Measurements from ENCODE around the gene ZSCAN16. TPM values are rescaled to one million over a fixed set of nuclear protein-coding genes. Genes with fewer than 3 reads are reported as not detected.
A peak's percentile ranks its signal among the peaks of the same experiment; 100 is the strongest.

The ZSCAN16 gene
- total and polyA plus RNA-seq, 10 donors, result 6.2 to 11.7 (median 8.7) TPM

DNA sequence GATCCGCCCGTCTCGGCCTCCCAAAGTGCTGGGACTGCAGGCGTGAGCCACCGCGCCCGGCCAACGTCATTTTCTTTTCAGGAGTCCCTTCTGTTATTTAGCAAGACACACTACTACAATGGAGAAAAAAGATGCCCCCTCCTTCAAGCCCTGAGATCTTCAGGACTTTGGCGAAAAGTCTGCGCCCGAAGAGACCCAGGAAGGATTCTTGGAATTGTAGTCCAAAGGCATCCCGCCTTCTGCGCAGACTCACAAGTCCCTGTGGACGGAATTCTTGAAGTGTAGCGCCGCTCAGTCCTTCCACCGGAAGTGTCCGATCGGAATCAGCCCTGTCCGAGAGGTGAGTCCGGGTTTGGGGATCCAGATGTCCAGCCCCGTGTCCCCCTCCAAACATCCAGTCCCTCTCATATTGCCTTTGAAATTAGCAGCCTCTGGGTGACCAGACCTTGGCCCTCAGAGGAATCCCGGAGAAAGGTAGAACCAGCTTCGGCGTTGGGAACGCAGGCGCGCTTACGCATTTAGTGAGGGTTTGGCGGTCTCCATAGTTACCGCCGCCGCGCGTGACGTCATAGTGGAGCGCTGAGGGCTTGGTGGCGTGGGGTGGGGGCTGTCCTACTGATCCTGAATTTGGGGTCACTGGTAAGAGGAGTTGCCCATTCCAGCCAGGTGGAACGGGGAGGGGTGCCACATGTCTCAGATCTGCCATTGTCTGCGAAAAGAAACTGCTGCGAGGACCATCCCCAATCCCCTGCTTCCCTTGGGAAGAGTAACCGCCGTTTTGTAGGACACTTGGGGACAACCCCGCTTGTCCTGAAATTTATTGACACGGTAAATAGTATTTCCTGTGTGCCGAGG is 43.6 kb upstream of the ZSCAN16 start:
- DNase-seq, result peak; percentile 95
- Histone ChIP-seq H3K27me3 (replicated peaks in 1 of 7) (no peaks in the 10 kb centered on the region), H3K9me3 (no peaks in the 10 kb centered on the region), H3K27ac (peak overlapping the region; percentile 77 to 95 (median 85)), H3K36me3 (peaks cover 0 to 10% (median 6%) of the 10 kb centered on the region in 6 donors), H3K4me3 (peak overlapping the region; percentile 68 to 94 (median 77)), H3K4me1 (peaks cover 2 to 24% (median 17%) of the 10 kb centered on the region in 6 donors)
- 0 to 1% (median 1%) methylated on average over 38 to 46 of the region's 46 CpGs for WGBS, 5 donors
- intact Hi-C loops (cut with DNase I; ENCODE audit: low total_unique reads), result no loop called here
- peak; percentile 58 to 92 (median 81) for TF ChIP-seq POLR2AphosphoS5 (IDR thresholded peaks at IDR 0.05)
- TF ChIP-seq POLR2A (IDR thresholded peaks at IDR 0.05), result no peak
- TF ChIP-seq CTCF (IDR thresholded peaks at IDR 0.05 in 8 of 11, conservative IDR thresholded peaks at IDR 0.05 in 3 of 11), result peak in 1 of 11 experiments; percentile 11

DNA sequence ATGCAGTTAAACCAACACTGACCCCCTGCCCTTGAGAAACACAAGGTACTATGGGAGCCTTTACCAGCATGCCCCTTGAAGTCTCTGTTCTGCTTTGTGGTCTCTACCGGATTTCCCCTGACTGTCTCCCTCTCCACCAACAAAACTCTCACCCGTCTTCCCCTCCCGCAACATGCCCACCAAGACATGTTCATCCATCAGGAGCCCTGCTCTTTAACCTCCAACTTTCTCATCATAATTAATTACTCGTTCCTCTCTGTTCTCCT is 43.0 kb upstream of the ZSCAN16 start:
- H3K4me3 ChIP-seq, result peak overlapping the region; percentile 68 to 94 (median 77)
- H3K4me1 ChIP-seq, result peaks cover 2 to 24% (median 17%) of the 10 kb centered on the region in 6 donors
- TF ChIP-seq POLR2A (IDR thresholded peaks at IDR 0.05) (no peak), POLR2AphosphoS5 (IDR thresholded peaks at IDR 0.05) (no peak), CTCF (IDR thresholded peaks at IDR 0.05 in 8 of 11, conservative IDR thresholded peaks at IDR 0.05 in 3 of 11) (no peak)
- H3K27me3 ChIP-seq (replicated peaks in 1 of 7), result no peaks in the 10 kb centered on the region
- peaks cover 0 to 2% (median 0%) of the 10 kb centered on the region in 8 donors for H3K9me3 ChIP-seq
- no peak for DNase-seq
- peak overlapping the region; percentile 77 to 95 (median 85) for H3K27ac ChIP-seq
- WGBS, 5 donors, result 1 to 10% (median 7%) methylated on average over 4 of the region's 4 CpGs
- peaks cover 0 to 14% (median 9%) of the 10 kb centered on the region in 6 donors for H3K36me3 ChIP-seq
- intact Hi-C loops (cut with DNase I; ENCODE audit: low total_unique reads), result no loop called here

DNA sequence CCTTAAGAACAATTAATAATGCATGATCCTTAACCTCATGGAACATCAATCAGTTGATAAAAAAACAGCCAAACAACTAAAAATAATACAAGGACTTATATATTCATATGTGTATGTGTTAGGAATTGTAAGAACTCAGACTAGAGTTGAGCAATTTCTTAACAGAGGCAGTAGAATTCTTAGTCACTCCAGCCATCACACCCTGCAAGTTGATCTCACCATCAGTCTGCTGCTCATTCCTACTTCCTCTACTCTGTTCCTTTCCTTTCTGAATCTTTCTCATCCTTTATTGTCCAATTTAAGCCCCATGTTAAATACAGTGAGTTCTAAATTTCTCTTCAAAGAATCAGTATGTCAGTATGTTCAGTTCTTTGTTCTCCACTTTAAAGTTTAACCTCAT is 41.5 kb upstream of the ZSCAN16 start:
- no peaks in the 10 kb centered on the region for H3K27me3 ChIP-seq (replicated peaks in 1 of 7)
- H3K9me3 ChIP-seq, result peaks cover 0 to 17% (median 10%) of the 10 kb centered on the region in 8 donors
- no peak for DNase-seq
- peaks cover 0 to 29% (median 18%) of the 10 kb centered on the region in 6 donors for H3K36me3 ChIP-seq
- no peak overlapping the region for H3K4me3 ChIP-seq
- H3K4me1 ChIP-seq, result peaks cover 2 to 24% (median 17%) of the 10 kb centered on the region in 6 donors
- intact Hi-C loops (cut with DNase I; ENCODE audit: low total_unique reads), result no loop called here
- TF ChIP-seq POLR2AphosphoS5 (IDR thresholded peaks at IDR 0.05) (no peak), CTCF (IDR thresholded peaks at IDR 0.05 in 8 of 11, conservative IDR thresholded peaks at IDR 0.05 in 3 of 11) (no peak), POLR2A (IDR thresholded peaks at IDR 0.05) (no peak)
- no peak overlapping the region for H3K27ac ChIP-seq

DNA sequence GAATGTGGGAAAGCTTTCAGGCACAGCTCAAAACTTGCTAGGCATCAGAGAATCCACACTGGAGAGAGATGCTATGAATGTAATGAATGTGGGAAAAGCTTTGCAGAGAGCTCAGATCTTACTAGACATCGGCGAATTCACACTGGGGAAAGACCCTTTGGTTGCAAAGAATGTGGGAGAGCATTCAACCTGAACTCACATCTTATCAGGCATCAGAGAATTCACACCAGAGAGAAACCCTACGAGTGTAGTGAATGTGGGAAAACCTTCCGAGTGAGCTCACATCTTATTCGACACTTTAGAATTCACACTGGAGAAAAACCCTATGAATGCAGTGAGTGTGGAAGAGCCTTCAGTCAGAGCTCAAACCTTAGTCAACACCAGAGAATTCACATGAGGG is 35.4 kb upstream of the ZSCAN16 start:
- Histone ChIP-seq H3K36me3 (peaks cover 0 to 54% (median 34%) of the 10 kb centered on the region in 6 donors), H3K4me1 (peaks cover 0 to 4% (median 0%) of the 10 kb centered on the region in 6 donors), H3K9me3 (peaks cover 4 to 56% (median 44%) of the 10 kb centered on the region in 8 donors), H3K4me3 (no peak overlapping the region), H3K27me3 (replicated peaks in 1 of 7) (peaks cover 0 to 5% (median 0%) of the 10 kb centered on the region in 7 donors), H3K27ac (no peak overlapping the region)
- no peak for DNase-seq
- intact Hi-C loops (cut with DNase I; ENCODE audit: low total_unique reads), result no loop called here
- WGBS, 5 donors, result 92 to 98% (median 96%) methylated on average over 5 of the region's 5 CpGs
- TF ChIP-seq CTCF (IDR thresholded peaks at IDR 0.05 in 8 of 11, conservative IDR thresholded peaks at IDR 0.05 in 3 of 11) (no peak), POLR2AphosphoS5 (IDR thresholded peaks at IDR 0.05) (no peak), POLR2A (IDR thresholded peaks at IDR 0.05) (no peak)

Data from spleen (tissue), 11 donors.